Ecto neural progenitor cell (in vitro differentiated cells): ENCODE data around the gene INPP5A.
"Not testable (repeated sequence)": the region's sequence is repeated elsewhere in the genome, so short reads cannot be mapped to it uniquely, and the experiment has no call there.

Experiments used
- DNase-seq: peaks from one replicate; pipeline ENCODE4 v3.0.0-alpha.2; 2018; ENCODE audit warnings: low spot score

The INPP5A gene

GRCh38 chr10:132768346-132769248, 231.0 kb downstream of the INPP5A start:
- DNase-seq: no peak

DNA sequence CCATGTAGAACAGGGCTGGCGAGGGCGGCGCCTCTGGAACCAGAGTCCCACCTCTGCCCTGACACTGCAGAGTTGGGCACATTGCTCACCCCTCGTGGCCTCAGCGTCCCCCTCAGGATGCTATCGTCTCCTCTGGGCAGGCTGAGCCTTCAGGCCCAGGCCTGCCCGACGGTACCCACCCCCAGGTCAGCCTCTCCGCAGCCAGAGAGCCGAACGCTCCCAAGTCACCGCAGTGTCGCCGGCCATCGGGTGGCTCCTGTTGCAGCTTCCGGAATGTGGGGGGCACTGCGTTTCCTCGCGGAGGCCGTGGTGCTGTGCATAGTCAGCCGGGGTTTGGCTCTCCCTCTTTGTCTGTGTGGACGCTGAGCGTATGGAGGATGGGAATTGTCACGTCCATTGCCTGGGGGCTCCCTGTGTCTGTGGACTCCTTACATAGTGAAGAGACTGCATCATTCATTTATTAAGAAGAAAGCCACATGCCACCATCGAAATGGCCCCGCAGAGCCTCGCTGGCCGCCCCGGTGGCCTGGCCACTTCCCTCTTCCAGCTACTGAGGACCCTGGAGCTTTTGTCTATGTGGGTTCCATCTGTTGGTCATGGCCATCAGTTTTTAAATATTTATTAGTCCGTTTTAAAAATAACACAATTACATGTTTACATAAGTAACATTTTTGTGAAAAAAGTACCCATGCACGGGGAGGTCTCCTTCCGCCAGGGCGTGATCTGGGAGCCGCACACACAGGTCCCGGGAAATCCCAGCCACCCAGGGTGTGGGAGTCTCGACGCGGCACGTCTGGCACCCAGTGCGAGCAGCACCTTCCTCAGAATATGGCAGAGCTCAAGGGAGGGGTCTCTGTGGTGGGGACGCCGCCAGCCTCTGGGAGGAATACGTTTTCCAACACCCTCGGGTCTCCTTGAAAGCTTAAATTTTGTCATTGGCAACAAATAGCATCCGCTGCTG, 232.8 kb downstream of the INPP5A start:
- DNase-seq: no peak

GRCh38 chr10:132772816-132773215, 235.2 kb downstream of the INPP5A start:
- not testable (repeated sequence) for DNase-seq

GRCh38 chr10:132774181-132774901, 236.8 kb downstream of the INPP5A start:
- no peak for DNase-seq

- peak; percentile 65 for DNase-seq
These were observed 237.6 kb downstream of the INPP5A start for GRCh38 chr10:132774902-132775863.

GRCh38 chr10:132776186-132776585, 238.6 kb downstream of the INPP5A start:
- no peak for DNase-seq

GRCh38 chr10:132776821-132777220, 239.2 kb downstream of the INPP5A start:
- DNase-seq: no peak

DNA sequence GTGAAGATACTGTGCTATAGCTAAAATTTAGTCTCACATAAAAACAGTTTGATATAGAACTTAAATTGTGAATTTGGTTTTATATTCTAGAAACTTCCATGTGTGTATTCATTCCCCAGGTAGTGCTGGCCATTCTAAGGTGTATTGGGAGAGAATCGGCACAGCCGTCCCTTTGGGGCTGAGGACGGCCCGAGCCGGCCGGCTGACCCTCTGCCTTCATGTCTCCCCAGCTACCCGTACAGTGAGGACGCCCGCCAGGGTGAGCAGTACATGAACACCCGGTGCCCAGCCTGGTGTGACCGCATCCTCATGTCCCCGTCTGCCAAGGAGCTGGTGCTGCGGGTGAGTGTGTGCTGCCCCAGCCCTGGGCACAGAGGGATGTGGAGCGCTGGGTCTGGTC, 239.9 kb downstream of the INPP5A start:
- no peak for DNase-seq

DNA sequence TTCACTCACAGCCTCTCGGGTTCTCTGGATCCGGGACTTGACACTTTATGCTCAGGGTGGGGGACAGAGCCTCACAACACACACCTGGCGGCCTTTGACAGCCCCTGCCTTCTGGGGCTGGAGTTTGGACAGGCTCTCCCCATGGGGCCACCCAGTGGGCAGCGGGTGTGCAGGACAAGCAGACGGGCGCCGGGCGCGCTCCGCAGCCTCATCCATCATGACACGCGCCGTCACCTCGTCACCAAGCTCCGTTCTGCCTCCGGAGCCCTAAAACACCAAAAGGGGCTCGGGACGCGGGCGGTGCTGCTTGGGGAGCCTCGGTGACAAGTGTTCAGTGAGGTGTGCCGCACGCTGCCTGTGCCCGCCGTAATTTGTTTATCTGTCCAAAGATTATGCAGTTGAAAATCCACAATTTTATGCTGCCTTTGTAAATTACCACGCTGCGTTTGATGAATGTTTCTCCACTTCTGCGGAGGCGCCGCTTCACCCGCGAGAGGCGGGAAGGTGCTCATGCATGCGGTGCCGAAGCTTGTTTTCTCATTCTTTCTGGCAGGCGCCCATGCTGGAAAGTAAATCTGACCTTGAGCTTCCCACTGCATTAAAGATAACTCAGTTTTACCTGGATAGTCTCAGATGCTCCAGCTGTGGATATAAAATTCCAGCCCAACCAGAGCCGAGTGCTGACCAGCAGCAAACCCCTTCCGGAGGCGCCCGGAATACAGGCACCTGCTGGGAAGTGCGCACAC, 242.1 kb downstream of the INPP5A start:
- DNase-seq: no peak

- no peak for DNase-seq
These were observed 242.8 kb downstream of the INPP5A start for GRCh38 chr10:132780356-132780755.

DNA sequence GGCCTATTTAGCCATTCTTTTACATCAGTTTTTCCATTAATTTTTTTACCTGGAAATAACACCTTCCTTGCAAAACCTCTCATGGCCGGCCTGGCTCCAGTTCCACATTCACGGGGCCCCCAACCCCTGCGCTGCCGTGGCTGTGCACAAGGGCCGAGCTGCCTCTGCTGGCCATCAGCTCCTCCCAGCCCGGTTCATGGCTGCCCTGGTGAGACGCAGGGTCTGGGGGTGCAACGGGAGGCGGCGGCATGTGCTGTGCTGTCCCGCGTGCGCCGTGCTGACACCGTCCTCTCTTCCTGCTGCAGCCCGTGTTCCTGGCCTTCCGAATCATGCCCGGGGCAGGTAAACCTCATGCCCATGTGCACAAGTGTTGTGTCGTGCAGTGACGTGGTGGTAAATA, 244.0 kb downstream of the INPP5A start:
- no peak for DNase-seq

GRCh38 chr10:132783165-132783939, 245.8 kb downstream of the INPP5A start:
- no peak for DNase-seq

DNA sequence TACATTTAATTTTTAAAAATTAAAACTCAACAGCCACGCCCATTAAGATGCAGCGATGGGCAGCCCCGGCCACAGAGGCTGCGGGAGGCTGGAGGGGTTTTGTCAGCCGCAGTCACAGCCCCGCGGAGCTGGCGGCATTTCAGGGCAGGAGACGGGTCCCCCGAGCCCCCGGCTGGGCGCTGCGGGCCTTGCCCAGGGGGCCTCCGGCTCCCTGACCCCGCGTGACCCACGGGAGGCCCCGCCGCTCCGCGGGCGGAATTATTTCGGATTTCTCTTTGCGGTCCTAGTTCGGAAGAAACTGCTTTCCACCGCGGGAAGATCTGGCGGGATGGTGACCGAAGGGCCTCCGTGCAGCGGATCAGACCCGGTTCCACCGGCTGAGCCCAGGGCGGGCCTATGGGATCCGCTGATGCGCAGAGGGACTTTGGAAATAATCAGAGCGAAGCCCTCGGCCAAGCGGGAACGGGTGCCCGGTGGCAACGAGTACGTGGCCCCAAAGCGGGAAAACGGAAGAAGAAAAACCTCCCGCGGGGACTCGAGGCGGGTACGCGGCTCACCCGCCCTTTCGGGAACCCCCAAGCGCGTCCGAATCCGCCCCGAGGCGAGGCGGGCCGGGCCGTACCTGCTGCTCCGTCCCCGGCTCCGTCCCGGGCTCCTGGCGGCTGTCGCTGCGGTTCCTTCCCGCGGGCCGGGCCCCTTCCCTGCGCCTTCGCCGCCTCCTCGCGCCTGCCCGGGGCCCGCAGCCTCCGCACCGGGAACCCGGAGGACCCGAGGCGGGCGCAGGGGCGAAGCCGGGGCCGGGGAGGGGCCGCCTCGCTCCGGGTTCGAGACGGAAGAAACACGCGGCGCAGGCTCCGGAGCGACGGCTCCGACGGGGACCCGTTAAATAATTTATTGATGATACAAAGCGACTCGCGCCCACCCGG, 246.6 kb downstream of the INPP5A start:
- no peak for DNase-seq

DNA sequence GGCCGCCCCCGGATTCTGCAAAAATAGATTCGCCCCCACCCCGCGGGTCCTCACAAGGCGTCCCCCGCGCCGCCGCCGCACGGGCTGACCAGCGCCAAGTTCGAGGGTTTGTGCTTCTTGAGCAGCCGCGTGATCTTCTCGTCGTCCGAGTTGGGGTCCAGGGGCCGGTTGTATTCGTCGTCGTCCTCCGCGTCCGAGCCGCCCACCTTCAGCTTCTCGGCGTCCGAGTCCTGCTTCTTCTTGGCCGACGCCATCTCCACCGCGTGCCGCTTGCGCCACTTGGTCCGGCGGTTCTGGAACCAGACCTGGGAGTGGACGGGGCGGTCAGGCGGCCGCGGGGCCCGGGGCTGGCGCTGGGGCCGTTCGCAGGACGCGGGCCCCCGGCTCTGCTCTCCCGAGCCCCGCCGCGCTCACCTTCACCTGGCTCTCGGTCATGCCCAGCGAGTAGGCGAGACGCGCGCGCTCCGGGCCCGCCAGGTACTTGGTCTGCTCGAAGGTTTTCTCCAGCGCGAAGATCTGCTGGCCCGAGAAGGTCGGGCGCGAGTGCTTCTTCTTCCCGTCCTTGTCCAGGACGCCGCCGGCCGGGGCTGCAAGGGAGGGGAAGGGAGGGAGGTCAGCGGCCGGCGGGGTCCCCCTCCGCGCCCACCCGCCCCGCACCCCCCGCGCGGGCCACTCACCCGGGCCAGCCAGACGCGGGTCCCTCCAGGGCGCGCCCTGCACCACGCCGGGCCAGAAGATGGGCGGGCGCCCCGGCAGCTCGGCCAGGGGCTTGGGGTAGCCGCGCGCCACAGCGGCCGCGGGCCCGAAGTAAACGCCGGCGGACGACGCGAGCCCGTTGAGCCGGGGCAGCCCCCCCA, 247.5 kb downstream of the INPP5A start:
- no peak for DNase-seq

DNA sequence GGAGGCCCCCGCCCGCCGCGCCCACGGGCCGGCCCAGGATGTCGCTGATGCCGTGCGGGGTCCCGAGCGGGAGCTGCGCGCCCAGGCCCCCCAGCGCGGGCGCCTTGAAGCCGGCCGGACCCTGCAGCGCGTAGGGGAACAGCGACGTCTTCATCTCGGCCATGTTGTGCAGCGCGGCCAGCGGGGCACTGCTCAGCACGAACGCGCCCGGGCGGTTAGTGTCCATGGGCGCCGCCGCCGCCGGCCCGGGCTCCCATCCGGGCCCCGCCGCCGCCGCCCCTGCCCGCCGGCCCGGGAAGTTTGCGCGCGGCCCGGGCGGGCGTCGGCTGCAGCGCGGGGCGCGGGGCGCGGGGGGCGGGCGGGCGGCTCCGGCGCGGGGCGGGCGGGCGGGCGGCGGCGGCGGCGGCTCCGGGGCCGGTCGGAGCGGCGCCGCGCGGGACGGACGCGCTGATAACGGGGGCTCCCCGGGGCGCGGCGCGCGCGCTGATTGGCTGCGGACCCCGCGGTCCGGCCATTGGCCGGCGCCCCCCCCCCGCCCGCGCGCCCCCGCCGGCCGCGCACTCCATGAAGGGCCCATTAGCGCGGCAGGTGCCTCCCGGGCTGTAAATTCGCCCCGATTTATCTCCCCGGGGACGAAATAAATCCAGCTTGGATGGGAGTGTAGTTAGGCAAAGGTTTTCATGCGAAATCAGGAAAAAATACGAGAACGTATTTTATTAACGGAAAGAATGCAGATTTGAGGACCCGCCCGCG, 248.3 kb downstream of the INPP5A start, which contains the start of gene NKX6-2:
NKX6-2 (minus strand) TSS at position 425 of the 753 bp plus-strand sequence; CDS start at position 226, 199 bp downstream.
- DNase-seq: no peak

GRCh38 chr10:132786476-132786883, 248.9 kb downstream of the INPP5A start:
- DNase-seq: no peak
